ENCODE data around the gene TIMM44.

TIMM44 gene

DNA sequence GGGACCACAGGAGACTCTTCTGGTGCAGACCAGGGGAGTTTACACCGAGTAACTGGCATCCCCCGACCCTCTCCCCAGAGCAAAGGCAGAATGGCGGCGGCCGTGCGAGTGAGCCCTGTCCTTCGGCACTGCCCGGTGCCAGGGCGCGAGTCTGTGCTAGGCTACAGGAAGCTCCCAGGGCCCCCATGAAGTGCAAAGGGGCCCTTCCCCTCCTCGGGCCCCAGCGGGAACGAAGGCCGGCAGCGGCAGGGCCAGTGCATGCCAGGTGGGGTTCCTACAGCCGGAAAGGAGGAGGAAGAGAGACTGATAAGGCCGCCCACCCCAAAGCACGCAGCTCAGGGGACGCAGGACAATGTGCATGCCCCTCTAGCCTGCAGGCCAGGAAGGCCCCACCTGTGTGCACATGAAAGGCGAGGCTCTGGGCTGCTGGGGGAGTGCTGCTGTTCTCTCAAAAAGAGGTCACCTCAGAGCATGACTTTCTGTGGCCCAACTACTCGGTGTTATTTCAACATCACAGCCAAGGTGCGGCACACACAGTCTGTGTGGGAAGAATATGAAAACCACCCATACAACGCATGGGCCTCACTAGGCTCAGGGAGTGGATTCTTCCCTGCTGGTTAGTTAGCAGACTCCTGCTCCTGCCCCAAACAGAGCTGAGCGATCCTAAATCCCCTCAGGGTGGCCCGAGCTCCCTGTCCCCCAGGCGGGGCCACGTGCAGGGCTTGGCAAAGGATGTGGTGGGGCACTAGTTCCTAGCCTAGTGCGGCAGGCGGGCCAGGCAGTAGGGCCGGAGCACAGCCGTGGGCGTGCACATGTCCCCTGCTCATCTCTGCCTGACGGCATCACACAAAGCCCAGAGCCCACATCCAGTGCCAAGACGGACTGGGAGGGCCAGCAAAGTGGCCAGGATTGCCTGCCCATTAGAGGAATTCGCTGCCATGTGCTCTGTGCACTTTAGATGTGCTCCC is 28.4 kb upstream of the TIMM44 start:
- CTCF ChIA-PET = interaction anchor here (1.2 to 1.8 kb wide), 3 partner anchors 11 to 30 kb away, joined by 6 to 15 read pairs (median 9); no protein-coding TSS in a partner anchor

GRCh38 chr19:7970716-7971448 is 27.4 kb upstream of the TIMM44 start:
- POLR2A ChIA-PET (ENCODE audit: low non-redundant PET) = no interaction called here
- TF ChIP-seq, protein P1, sequence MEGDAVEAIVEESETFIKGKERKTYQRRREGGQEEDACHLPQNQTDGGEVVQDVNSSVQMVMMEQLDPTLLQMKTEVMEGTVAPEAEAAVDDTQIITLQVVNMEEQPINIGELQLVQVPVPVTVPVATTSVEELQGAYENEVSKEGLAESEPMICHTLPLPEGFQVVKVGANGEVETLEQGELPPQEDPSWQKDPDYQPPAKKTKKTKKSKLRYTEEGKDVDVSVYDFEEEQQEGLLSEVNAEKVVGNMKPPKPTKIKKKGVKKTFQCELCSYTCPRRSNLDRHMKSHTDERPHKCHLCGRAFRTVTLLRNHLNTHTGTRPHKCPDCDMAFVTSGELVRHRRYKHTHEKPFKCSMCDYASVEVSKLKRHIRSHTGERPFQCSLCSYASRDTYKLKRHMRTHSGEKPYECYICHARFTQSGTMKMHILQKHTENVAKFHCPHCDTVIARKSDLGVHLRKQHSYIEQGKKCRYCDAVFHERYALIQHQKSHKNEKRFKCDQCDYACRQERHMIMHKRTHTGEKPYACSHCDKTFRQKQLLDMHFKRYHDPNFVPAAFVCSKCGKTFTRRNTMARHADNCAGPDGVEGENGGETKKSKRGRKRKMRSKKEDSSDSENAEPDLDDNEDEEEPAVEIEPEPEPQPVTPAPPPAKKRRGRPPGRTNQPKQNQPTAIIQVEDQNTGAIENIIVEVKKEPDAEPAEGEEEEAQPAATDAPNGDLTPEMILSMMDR (conservative IDR thresholded peaks at IDR 0.05; ENCODE audit: low read depth) = peak; percentile 78
- CTCF ChIA-PET = interaction anchor here (0.6 to 1.8 kb wide), 5 partner anchors 10 to 283 kb away, joined by 3 to 15 read pairs (median 6); no protein-coding TSS in a partner anchor
- peak overlapping the region; percentile 56 for H3K27ac ChIP-seq
- peak; percentile 44 for DNase-seq (ENCODE audit: low spot score)

More for the DNA sequence above, 28.4 kb upstream of the TIMM44 start:
- DNase-seq (ENCODE audit: low spot score) = no peak
- TF ChIP-seq, protein P1 (conservative IDR thresholded peaks at IDR 0.05; ENCODE audit: low read depth) = no peak
- peak overlapping the region; percentile 56 for H3K27ac ChIP-seq
- POLR2A ChIA-PET (ENCODE audit: low non-redundant PET) = no interaction called here

DNA sequence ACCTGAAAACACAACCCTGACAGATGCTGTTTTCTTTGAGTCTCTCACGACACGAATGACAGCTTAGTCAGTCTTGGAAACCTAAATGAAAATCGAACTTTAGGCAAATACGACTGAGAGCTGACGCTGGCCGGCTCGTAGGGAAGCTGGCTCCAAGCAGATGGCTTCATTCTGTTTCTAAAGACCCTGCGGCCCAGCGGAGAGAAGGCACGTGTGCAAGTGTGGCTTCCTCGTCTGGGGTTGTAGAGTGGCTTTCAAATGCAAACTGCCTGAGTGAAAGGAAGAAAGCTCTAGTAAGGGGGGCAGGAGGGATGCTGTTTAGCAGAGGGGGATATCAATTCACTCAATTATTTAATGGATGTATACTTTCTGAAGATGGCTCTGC is 26.1 kb upstream of the TIMM44 start:
- POLR2A ChIA-PET (ENCODE audit: low non-redundant PET) = no interaction called here
- TF ChIP-seq, protein P1 (conservative IDR thresholded peaks at IDR 0.05; ENCODE audit: low read depth) = no peak
- peak overlapping the region; percentile 49 for H3K27ac ChIP-seq
- CTCF ChIA-PET = no interaction called here
- DNase-seq (ENCODE audit: low spot score) = no peak

DNA sequence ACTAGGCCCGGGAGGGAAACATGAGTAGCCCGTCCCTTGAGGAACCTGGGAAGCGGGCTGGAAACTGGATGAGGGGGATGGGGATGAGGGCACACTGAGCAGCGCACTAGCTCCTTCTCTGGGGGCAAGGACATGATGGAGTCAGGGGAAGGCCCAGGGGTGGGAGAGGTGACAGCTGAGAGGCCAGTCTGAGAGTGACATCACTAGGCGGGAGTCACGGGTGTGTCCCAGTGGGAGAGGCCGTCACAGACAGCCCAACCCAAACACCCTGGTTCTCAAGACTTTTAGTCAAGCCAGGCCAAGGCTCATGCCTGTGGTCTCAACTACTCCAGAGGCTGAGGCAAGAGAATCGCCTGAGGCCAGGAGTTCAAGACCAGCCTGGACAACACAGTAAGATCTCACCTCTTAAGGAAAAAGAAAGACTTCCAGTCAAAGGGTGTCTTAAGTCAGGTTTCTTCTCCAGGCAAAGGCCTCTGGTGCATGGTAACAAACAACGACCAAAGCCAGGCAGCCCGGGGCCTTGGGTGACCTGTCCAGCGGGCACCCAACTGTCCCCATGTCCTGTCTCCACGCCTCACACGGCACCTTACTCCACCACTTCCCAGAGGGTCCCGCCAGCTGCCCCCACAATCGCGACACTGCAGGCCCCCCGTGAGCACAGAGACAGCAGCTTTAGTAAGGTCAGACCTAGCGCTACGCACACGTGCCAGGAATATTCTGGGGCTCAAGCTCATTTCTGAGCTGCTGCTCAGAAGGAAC is 25.5 kb upstream of the TIMM44 start:
- CTCF ChIA-PET = no interaction called here
- DNase-seq (ENCODE audit: low spot score) = no peak
- POLR2A ChIA-PET (ENCODE audit: low non-redundant PET) = no interaction called here
- peak overlapping the region; percentile 49 for H3K27ac ChIP-seq
- TF ChIP-seq, protein P1 (conservative IDR thresholded peaks at IDR 0.05; ENCODE audit: low read depth) = no peak

DNA sequence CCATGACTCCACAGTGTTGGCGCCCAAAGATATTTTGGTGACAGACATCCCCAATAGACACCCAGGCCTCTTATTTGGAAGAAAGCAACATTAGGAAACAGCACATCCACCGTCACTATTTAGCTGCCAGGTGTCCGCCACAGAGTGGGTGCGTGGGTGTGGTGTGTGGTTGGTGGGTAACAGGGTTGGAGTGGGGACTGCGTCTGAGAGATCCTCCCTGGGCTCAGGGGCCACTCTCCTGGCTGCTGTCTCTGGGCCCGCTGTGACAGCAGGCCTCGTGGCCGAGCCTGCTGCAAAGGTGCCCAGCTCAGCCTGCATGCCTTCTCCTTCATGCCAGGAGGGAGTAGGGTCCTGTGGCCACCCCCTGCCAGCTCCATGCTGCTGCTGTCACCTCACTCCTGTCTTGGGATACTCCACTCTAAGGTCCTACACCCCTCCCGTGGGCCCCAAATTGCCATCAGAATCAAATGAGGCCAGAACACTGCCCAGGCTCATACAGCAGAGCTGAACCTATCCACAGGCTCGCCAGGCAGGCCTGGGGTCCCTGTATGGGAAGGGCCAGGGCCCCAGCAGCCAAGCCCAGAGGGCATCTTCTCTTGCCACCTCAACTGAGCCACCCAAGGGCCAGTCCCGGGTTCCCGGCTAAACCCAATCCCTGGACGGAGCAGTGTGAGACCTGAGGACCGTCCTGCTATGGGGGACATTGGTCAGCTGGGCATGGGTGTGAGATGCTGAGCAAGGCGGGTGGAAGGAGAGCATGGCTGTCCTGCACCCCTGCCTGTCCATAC is 24.7 kb upstream of the TIMM44 start:
- ChIA-PET CTCF (interaction anchor here (0.5 kb wide), 1 partner anchor 21 kb away, joined by 3 read pairs; no protein-coding TSS in a partner anchor), POLR2A (ENCODE audit: low non-redundant PET) (no interaction called here)
- no peak for DNase-seq (ENCODE audit: low spot score)
- TF ChIP-seq, protein P1 (conservative IDR thresholded peaks at IDR 0.05; ENCODE audit: low read depth) = no peak
- H3K27ac ChIP-seq = peak overlapping the region; percentile 49
